GM21515 (cell line): Measurements from ENCODE around the gene FOXP1.
"Not testable (repeated sequence)": the region's sequence is repeated elsewhere in the genome, so short reads cannot be mapped to it uniquely, and the experiment has no call there.

ENCODE experiments used
- ATAC-seq: cut with Tn5 transposase; IDR thresholded peaks from one replicate; pipeline ENCODE4 v1.9.1; 2021; ENCODE audit not compliant: unreplicated experiment

The FOXP1 gene

GRCh38 chr3:71454512-71455403 lies 128.8 kb downstream of the FOXP1 start:
- no peak for ATAC-seq

GRCh38 chr3:71453822-71454511 lies 129.6 kb downstream of the FOXP1 start:
- no peak for ATAC-seq

- ATAC-seq: no peak
Measured at GRCh38 chr3:71453319-71453718, 130.2 kb downstream of the FOXP1 start.

GRCh38 chr3:71451812-71452211 lies 131.7 kb downstream of the FOXP1 start:
- ATAC-seq: no peak

- no peak for ATAC-seq
Measured at GRCh38 chr3:71451060-71451459, 132.5 kb downstream of the FOXP1 start.

- ATAC-seq: no peak
Measured at GRCh38 chr3:71450162-71450561, 133.4 kb downstream of the FOXP1 start.

- ATAC-seq: no peak
Measured at GRCh38 chr3:71447803-71448202, 135.7 kb downstream of the FOXP1 start.

GRCh38 chr3:71447197-71447596 lies 136.3 kb downstream of the FOXP1 start:
- ATAC-seq: no peak

GRCh38 chr3:71446734-71447133 lies 136.8 kb downstream of the FOXP1 start:
- ATAC-seq: no peak

GRCh38 chr3:71446260-71446659 lies 137.3 kb downstream of the FOXP1 start:
- no peak for ATAC-seq

- no peak for ATAC-seq
Measured at GRCh38 chr3:71444861-71445259, 138.7 kb downstream of the FOXP1 start.

- ATAC-seq: peak; percentile 97
Measured at GRCh38 chr3:71444028-71444860, 139.3 kb downstream of the FOXP1 start.

GRCh38 chr3:71443332-71443731 lies 140.2 kb downstream of the FOXP1 start:
- no peak for ATAC-seq

- no peak for ATAC-seq
Measured at GRCh38 chr3:71442652-71443042, 140.9 kb downstream of the FOXP1 start.

- no peak for ATAC-seq
Measured at GRCh38 chr3:71441925-71442651, 141.4 kb downstream of the FOXP1 start.

- no peak for ATAC-seq
Measured at GRCh38 chr3:71441217-71441924, 142.2 kb downstream of the FOXP1 start.

GRCh38 chr3:71438904-71439303 lies 144.6 kb downstream of the FOXP1 start:
- ATAC-seq: no peak

GRCh38 chr3:71438071-71438685 lies 145.3 kb downstream of the FOXP1 start:
- ATAC-seq: no peak

GRCh38 chr3:71436337-71436736 lies 147.2 kb downstream of the FOXP1 start:
- ATAC-seq: no peak

GRCh38 chr3:71435836-71436235 lies 147.7 kb downstream of the FOXP1 start:
- not testable (repeated sequence) for ATAC-seq
